PFSK-1 (cell line): ENCODE data around the gene SLC39A7.

Experiments used
- POLR2AphosphoS5 ChIP-seq: IDR thresholded peaks from 2 replicates; pipeline ENCODE4 v1.6.1; 2012; ENCODE audit warnings: low read depth, mild to moderate bottlenecking, control low read depth, low read length, moderate library complexity
- TAF1 ChIP-seq: IDR thresholded peaks from 2 replicates; pipeline ENCODE4 v1.6.1; 2012; ENCODE audit warnings: low read length, control low read depth, borderline replicate concordance; ENCODE audit not compliant: insufficient read depth

DNA sequence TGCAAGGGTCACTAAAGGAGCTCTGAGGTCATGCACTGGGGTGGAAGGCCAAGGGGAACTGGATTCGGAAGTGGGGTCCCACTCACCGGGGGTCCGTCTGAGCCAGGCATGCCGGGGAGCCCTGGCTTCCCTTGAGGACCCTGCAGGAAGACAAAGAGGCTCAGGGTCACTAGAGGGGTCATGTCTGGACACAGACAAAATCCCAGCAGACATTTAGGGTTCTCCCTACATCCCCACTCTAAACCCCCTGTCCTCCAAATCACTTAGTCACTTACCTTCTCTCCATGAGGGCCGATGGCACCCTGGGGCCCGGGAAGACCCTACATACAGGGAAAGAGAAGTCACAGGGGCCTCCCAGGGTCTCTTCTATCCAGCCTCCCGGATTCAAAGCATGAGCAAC lies 23.8 kb upstream of the SLC39A7 start:
- TF ChIP-seq TAF1 (no peak), POLR2AphosphoS5 (no peak)
